AG04449 (cell line): Measurements from ENCODE around the gene CDYL.

Source experiments
- CTCF ChIA-PET: fragments of 350-600 bp; formaldehyde crosslinking; extraction: SDS; loops from one replicate; lab custom pipeline; 2021; ENCODE audit warnings: antibody characterized with exemption; lab: Yijun Ruan, JAX
- POLR2A ChIA-PET: fragments of 400-600, 350-600 bp; formaldehyde crosslinking; extraction: SDS; loops from one replicate; lab custom pipeline; 2020; ENCODE audit warnings: antibody characterized with exemption, inconsistent platforms; lab: Yijun Ruan, JAX
- DNase-seq: peaks from one replicate; pipeline ENCODE4 v3.0.0-alpha.2; 2010; ENCODE audit warnings: low read depth, low spot score
- H3K4me3 ChIP-seq: 2 replicates; pipeline ENCODE4 v1.5.1; 2011; ENCODE audit warnings: low read depth, mild to moderate bottlenecking, control low read depth, low read length
- TF ChIP-seq, protein P1 (sequence below): IDR thresholded peaks from one replicate; pipeline ENCODE4 v1.5.1; 2011; ENCODE audit warnings: mild to moderate bottlenecking, moderate library complexity, low read length, control low read depth, inconsistent platforms; ENCODE audit not compliant: insufficient read depth; ENCODE audit errors: missing control alignments

Gene CDYL

DNA sequence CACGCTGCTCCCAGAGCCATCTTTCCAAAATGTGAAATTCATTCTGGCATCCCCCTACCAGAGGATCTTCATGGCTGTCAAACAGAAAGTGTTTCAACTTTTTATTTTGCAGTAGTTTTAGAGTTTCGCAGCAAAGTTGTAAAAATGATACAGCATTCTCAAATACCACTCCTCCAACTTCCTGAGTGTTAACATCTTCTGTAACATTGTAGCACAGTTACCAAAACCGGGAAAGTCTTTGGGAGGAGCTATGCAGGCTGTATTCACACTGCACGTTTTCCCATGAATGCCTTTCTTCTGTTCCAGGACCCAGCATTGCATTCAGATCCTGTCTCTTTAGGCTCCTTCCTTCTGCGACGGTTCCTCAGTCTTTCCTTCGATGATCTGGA, 30.1 kb downstream of the CDYL start:
- DNase-seq = no peak
- ChIA-PET POLR2A (interaction anchor here (0.6 kb wide), 1 partner anchor 290 kb away, joined by 4 read pairs; no protein-coding TSS in a partner anchor), CTCF (interaction anchor here (0.6 to 1.9 kb wide), 3 partner anchors 9 to 26 kb away, joined by 3 to 5 read pairs (median 3); no protein-coding TSS in a partner anchor)
- no peak overlapping the region for H3K4me3 ChIP-seq
- TF ChIP-seq, protein P1, sequence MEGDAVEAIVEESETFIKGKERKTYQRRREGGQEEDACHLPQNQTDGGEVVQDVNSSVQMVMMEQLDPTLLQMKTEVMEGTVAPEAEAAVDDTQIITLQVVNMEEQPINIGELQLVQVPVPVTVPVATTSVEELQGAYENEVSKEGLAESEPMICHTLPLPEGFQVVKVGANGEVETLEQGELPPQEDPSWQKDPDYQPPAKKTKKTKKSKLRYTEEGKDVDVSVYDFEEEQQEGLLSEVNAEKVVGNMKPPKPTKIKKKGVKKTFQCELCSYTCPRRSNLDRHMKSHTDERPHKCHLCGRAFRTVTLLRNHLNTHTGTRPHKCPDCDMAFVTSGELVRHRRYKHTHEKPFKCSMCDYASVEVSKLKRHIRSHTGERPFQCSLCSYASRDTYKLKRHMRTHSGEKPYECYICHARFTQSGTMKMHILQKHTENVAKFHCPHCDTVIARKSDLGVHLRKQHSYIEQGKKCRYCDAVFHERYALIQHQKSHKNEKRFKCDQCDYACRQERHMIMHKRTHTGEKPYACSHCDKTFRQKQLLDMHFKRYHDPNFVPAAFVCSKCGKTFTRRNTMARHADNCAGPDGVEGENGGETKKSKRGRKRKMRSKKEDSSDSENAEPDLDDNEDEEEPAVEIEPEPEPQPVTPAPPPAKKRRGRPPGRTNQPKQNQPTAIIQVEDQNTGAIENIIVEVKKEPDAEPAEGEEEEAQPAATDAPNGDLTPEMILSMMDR = no peak

DNA sequence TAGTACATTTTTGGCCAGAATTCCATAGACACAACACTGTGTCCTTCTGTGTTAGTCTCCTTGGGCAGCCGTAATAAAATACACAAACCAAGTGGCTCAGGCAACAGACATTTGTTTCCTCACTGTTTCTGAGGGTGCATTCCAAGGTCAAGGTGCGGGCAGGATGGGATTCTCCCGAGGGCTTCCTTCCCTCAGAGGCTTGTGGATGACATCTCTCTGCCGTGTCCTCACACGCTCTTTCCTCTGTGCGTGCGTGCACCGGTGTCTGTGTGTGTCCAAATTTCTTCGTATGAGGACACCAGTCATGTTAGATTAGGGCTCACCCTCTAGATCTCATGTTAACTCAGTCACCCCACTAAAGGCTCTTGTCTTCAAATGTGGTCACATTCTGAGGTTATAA, 30.6 kb downstream of the CDYL start:
- no peak overlapping the region for H3K4me3 ChIP-seq
- DNase-seq = no peak
- CTCF ChIA-PET = interaction anchor here (0.6 to 1.9 kb wide), 3 partner anchors 8 to 26 kb away, joined by 3 to 5 read pairs (median 3); no protein-coding TSS in a partner anchor
- TF ChIP-seq, protein P1 = no peak
- POLR2A ChIA-PET = no interaction called here

DNA sequence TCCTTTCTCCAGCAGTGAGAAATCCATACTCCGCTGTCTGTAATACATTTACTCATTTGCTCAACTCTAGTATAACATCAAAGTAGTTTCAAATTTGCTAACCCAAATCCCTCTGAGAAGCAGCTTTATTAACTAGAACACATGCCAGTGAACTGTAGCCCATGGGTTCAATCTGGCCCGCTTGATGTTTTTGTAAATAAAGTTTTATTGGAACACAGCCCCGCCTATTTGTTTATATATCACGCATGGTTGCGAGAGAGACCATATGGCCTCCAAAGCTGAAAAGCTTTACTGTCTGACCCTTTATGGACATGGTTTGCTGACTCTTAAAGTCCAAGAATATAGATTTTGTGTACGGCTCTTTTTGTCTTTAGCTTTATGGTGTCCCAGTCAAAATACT, 32.2 kb downstream of the CDYL start:
- H3K4me3 ChIP-seq = no peak overlapping the region
- no peak for DNase-seq
- POLR2A ChIA-PET = no interaction called here
- CTCF ChIA-PET = interaction anchor here (1.9 kb wide), 1 partner anchor 491 kb away, joined by 4 read pairs; no protein-coding TSS in a partner anchor
- TF ChIP-seq, protein P1 = no peak

DNA sequence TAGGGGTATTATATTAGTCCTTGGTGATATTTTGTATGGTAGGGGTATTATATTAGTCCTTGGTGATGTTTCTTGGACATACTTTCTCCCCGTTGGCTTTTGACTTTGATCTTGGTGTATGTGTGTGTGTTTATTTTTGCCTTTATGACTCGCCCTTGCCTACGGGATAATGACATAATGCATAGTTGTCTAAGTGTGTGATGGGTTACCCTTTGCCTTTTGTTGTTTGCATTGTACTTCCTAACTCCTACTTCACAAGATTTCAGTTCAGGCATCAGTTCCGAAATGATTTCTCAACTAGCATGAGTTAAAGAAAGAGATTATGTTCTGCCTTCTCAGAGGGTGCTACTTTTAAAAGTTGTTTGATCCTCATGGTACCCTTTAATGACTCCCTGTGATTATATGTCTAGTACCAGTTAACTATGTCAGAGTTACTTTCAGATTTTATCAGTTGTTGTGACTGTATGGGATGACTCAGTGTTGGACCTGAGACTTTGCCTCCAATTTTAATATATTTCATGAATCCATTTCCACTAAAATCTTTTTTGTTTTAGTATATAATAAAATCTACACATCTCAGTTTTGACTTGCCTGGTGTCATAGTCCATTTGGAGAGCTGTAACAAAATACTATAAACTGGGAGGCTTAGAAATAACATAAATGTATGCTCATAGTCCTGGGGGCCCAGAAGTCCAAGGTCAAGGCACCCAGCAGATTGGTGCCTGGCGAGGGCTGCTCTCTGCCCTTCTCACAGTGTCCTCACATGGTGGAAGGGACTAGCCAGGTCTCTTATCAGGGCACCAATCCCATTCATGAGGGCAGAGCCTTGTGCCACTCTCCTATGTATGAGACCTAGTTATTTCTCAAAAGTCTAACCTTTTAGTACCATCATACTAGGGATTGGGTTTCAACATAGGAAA, 34.1 kb downstream of the CDYL start:
- POLR2A ChIA-PET = no interaction called here
- CTCF ChIA-PET = interaction anchor here (1.1 to 1.6 kb wide), 3 partner anchors 10 to 221 kb away, joined by 3 read pairs; no protein-coding TSS in a partner anchor
- TF ChIP-seq, protein P1 = no peak
- no peak overlapping the region for H3K4me3 ChIP-seq
- DNase-seq = peak; percentile 19

DNA sequence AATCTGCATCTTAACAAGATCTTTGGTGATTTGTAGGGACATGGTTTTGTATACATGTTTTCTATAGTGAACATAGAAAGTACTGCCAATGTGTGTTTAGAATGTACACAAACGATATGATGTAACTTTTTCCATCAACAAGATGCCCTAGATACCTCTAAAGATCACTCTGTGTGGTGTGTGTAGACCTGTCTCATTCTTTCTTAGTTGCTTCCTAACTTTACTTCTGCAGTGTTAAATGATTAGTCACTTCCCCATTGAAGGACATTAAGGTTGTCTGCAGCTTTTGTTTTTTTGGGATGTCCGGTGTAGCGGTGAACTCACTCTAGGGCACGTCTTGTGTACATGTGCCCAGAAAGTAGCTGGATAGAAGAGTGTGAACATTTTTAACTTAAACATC, 35.9 kb downstream of the CDYL start:
- TF ChIP-seq, protein P1 = no peak
- POLR2A ChIA-PET = no interaction called here
- H3K4me3 ChIP-seq = no peak overlapping the region
- CTCF ChIA-PET = interaction anchor here (1.1 to 1.6 kb wide), 4 partner anchors 10 to 219 kb away, joined by 3 to 4 read pairs (median 4); no protein-coding TSS in a partner anchor
- DNase-seq = no peak

DNA sequence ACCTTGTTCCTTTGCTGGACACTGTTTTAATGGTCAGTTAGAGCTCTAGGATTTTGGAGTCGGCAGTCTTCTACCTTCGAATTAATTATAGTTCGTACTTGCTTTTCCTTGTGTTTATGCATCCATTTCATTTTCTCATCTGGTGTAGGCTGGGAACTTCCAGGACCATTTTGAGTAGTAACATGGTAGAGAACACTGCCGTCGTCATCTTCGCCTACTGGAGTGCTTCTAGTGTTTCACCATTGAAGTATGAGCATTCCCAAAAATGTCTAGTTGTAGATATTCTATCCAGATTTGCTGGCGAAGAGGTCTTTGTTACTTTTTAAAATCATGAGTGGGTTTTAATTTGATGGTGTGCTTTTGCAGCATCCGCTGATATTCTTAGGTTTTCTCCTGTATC, 36.9 kb downstream of the CDYL start:
- H3K4me3 ChIP-seq = no peak overlapping the region
- DNase-seq = no peak
- TF ChIP-seq, protein P1 = no peak
- ChIA-PET POLR2A (no interaction called here), CTCF (no interaction called here)
